OCI-LY3 (cell line): ENCODE results near the gene PLAAT4.

Source experiments
- CTCF ChIP-seq: fragments of 200-600, 300-600 bp; sonication (generic); IDR thresholded peaks from 2 replicates; pipeline ENCODE4 v1.5.1; 2014; ENCODE audit warnings: antibody characterized with exemption, low read length, low read depth
- EZH2phosphoT487 ChIP-seq: fragments of 200-600 bp; shearing (Covaris generic); IDR thresholded peaks from 2 replicates; pipeline ENCODE4 v1.6.1; 2018; ENCODE audit warnings: antibody characterized with exemption, mixed run types, low read depth

- TF ChIP-seq CTCF (no peak), EZH2phosphoT487 (no peak)
Measured at GRCh38 chr11:63595296-63595695, 58.7 kb downstream of the PLAAT4 start.
